LHCN-M2 (cell line): ENCODE results near the gene MAP3K5. TPM values are rescaled to one million over a fixed set of nuclear protein-coding genes. Genes with fewer than 3 reads are reported as not detected.

Experiments
- DNase-seq: peaks from one replicate; pipeline ENCODE4 v3.0.0-alpha.2; 2012; ENCODE audit warnings: low read depth
- total RNA-seq: library from RNA; depleted of rRNA; stranded (reverse); fragments of >200 nt; gene quantifications from 2 replicates; pipeline ENCODE4 v1.2.3, GENCODE V29; 2014; rRNA removed

Gene MAP3K5
- total RNA-seq, 1 experiment from 2014 or later, result 68.5 TPM

DNA sequence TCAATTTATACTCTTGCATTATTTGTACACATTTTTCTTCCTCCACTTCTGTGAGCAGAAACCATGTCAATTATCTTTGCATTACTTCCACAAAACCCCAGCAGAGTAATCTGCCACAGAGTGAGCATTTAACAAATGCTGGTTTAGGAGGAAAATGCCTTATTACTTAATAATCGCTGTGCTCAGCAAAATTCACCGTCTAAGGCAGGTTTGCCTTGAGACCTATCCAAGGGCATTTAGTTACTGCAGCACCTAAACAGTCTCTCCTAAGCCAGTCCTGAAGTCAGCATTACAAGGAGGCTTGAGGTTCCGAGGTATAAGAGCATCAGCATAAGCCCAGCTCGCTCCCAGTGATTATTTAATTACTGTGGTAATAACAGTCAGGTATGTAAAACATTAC is 270.4 kb downstream of the MAP3K5 start:
- DNase-seq, result no peak

DNA sequence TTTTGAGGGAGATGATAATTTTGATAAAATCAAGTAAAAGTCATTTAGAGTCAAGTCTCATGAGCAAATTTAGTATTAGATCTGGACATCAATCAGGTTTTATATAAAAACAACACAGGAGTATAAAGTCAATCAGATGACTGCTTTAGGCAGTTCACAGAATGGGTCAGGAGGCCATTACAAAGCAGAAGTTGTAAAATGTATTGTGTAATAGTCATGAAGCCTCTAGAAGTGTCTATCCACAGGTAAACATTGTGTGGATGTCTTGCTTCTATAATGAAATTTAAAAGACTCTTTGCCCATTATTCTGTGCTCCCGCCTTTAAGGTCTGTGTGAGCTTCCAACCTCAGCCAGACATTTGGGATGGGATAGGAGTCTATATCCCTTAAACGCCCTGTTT is 270.9 kb downstream of the MAP3K5 start:
- DNase-seq, result no peak

DNA sequence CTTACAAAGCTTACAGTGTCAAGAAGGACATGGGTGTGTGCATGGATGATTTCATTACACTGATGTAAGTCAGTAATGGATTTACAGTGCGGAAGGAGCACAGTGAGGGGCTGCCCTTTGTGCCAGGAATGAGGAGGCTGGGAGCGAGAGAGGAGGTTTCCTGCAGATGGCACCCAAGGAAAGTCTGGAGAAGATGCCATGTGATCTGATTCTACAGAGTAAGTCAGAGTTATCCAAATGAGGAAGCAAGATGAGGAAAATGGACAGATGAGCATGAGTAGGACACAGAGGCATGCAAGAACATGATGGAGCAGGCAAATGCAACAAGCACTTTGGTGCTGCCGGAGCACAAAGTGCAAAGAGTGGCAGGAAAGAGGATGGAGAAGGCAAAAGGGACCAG is 271.8 kb downstream of the MAP3K5 start:
- no peak for DNase-seq

DNA sequence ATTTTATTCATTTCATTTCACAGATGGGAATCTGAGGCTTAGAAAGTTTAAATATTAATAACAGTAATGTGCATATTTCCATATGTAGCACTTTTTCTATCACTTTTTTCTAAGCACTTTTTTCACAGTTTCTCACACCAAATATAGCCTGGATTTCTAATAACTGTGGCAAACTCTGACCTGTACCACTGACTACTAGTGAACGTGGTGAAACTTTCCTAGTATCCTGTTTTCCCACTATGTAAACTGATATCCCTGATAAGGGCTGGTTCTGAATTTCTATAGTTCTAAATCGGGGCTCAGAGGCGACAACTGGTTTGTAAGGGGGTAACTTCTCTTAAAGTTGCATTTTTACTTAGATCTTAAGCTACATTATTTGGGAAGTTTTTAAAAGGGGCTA is 274.7 kb downstream of the MAP3K5 start:
- DNase-seq, result no peak

DNA sequence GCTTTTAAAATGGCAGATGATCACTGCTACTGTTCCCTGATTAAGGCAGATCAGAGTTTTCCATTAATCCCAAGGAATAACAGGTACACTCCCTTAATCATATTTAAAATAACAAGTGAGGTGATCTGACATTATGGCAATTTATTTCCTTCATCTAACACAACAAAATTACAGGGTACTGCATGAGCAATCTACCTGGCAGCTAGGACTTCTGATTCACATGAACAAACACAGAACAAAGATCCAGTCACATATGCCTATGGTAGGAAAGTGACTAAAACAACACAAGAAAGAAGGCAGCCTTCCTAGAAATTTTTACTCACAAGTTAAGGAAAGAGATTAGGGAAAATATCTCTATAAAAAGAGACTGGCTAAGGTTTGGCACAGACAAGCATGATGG is 275.3 kb downstream of the MAP3K5 start:
- no peak for DNase-seq

DNA sequence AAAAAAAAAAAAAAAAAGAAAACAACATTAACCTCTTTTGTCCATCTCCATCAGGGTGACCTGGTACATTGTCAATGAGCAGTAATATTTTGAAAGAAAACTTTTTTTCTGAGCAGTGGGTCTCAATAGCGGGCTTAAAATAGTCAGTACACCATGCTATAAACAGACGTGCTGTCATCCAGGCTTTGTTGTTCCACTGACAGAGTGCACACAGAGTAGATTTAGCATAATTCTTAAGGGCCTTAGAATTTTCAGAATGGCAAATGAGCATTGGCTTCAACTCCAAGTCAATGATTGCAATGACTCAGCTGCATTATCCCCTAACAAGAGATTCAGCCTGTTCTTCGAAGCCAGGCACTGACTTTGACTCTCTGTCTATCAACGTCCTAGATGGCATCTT is 277.7 kb downstream of the MAP3K5 start:
- no peak for DNase-seq

DNA sequence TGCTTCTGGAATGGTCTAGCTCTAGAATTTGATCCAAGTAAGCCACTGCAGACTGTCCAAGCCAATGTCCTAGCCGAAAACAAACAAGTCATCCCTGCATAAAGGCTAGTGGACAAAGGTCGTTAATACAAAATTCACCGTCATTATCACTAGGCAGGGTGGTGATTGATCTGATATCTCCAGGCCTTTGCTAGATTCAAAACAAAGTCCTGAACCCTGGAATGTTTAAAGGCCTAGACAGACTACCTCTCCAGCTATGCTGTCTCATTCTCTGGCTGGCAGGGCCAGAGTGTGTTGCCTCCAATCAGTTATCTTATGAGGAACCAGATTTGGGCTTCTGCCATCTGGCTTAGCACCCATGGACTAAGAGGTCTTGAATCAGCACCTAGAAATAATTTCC is 280.4 kb downstream of the MAP3K5 start:
- DNase-seq, result no peak

DNA sequence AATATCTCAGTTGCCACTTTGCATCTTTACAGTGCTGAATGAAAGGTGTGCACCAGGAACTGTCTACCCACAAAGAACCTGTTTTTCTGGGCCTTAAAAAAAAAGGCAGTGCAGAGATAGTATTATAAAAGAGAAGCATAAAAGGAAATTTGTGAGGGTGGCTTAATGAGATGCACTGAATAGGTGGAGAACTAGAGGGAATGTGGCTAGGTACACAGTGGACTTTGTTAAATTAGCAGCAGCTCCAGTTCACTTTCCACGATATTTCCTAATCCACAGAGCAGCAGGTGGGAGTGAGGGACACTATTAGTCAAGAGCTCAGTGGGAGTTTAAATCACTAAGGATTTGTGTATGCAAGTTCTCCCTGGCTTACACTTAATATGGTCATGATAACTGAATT is 280.9 kb downstream of the MAP3K5 start:
- DNase-seq, result no peak

DNA sequence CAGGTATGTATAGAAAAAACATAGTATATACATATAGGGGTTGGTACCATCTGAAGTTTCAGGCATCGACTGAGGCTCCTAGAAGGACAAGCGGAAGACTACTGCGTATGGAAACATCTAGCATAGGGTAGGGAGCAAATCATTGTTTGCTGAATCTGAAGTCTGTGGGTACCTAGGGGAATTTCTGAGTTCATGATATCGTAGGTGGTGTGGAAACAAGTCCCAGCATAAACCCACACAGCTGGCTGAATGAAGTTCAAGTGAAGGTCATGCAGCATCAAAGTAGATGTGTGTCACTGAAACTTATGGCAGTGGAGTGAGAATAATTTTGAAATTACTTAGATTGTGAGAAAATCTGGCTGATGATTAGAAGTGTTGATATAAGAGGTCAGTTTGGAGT is 281.5 kb downstream of the MAP3K5 start:
- DNase-seq, result no peak

DNA sequence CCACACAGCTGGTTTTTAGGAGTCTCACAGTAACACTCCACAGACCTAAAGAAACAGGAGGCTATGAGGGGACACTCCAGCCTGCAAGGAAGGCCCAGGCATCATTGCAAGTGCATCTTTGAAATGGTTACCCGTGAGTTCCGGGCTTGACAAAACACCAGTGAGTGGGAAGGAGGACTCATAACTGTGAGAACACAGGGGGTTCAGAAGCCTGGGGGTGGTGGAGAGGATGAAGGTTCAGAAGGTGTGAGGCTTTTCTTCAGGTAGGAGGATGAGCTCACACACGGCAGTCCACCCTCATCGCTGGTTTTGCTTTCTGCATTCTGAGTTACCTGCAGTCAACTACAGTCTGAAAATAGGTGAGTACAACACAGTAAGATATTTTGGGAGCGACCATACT is 282.0 kb downstream of the MAP3K5 start:
- no peak for DNase-seq

DNA sequence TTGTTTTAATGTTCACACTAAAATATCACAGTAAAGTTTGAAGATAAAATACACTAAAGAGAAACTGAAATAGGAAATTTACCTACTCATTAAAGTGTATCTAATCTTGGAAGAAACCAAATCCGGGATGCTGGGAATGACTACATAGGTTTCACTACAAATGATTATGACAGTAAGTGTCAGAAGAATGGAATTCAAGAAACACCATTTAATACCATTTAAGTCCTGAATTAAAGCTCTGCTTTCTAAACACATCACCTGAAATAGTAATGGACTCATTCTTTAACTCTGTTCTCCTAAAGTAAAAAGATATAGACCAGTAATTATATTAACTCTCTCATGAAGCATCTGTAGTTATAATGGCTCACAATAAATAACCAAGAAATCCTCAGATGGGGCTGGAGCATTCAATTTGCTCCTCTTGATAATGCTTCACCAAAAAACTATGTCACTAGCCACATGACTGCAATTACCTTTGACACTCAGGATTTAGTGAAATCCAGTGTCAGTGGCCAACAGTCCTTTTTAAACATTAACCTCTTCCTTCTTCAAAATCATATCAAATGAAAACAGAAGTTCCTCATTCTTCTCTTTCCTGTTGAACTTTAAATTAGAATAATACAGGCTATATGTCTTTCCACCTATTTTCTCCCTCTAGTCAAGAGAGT is 283.4 kb downstream of the MAP3K5 start:
- no peak for DNase-seq

Other genes with a start within 250 kb of the MAP3K5 start
- gene MAP7, start 242.1 kb downstream of the MAP3K5 start, total RNA-seq, result 0.06 TPM in 2 replicates
- gene PEX7, start 30.1 kb upstream of the MAP3K5 start, total RNA-seq, result 15.7 and 18.1 TPM in 2 replicates
- not detected in 2 replicates for gene SLC35D3, start 129.8 kb upstream of the MAP3K5 start, total RNA-seq